Measurements from ENCODE around the gene TRAF4. TPM values are rescaled to one million over a fixed set of nuclear protein-coding genes. Genes with fewer than 3 reads are reported as not detected.

The TRAF4 gene
- total and polyA plus RNA-seq, 2 donors (not counting 3 experiments of a cell fraction or from before 2014, with no cell fraction given) = 79.5 to 83.9 TPM

DNA sequence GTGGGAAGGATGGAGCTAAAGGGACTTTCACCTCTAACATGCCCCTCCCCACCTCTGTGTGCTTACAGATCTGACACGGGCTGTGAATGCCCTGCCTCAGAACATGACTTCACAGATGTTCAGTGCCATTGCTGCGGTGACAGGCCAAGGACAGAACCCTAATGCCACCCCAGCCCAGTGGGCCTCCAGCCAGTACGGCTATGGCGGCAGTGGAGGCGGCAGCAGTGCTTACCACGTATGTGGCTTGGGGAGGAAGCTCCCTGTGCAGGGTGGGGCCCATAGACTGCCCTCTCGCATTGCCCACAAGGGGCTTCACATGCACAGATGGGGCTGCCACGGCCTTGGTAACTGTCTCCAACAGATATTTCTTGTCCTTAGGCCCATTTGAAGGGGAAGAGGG is 43.5 kb upstream of the TRAF4 start:
- Histone ChIP-seq H3K4me1 (ENCODE audit: control insufficient read depth, extremely low read depth, insufficient read depth, low read length) (no peaks in the 10 kb centered on the region), H3K4me3 (replicated peaks in 1 of 3; ENCODE audit: insufficient read depth in 1 of 3, low read depth in 1 of 3, low read length in 3 of 3) (no peak overlapping the region), H3K36me3 (ENCODE audit: control insufficient read depth in 2 of 2, extremely low read depth in 1 of 2, insufficient read depth in 2 of 2, low read length in 2 of 2) (peaks cover 15 to 76% of the 10 kb centered on the region in 2 experiments), H3K4me2 (ENCODE audit: insufficient read depth, low read length) (no peak overlapping the region), H3K9ac (replicated peaks; ENCODE audit: extremely low read depth, insufficient read depth, low read length) (no peak overlapping the region), H3K27ac (ENCODE audit: insufficient read depth, low read depth, low read length) (no peak overlapping the region), H3K9me1 (replicated peaks; ENCODE audit: control insufficient read depth, extremely low read depth, insufficient read depth, low read length) (no peaks in the 10 kb centered on the region), H2AFZ (ENCODE audit: low read depth, low read length) (no peak overlapping the region), H3K79me2 (ENCODE audit: control insufficient read depth, insufficient read depth, low read length) (no peaks in the 10 kb centered on the region), H3K27me3 (ENCODE audit: control insufficient read depth in 2 of 2, insufficient read depth in 2 of 2, low read length in 2 of 2) (no peaks in the 10 kb centered on the region), H3K9me3 (replicated peaks; ENCODE audit: control insufficient read depth, insufficient read depth, low read length) (no peaks in the 10 kb centered on the region), H4K20me1 (replicated peaks; ENCODE audit: control insufficient read depth, extremely low read depth, insufficient read depth, low read length) (no peaks in the 10 kb centered on the region)
- dilution Hi-C loops (cut with MboI; ENCODE audit: extremely low pct_ligation_motif_present, low sequenced_read_pairs) (no loop called here), intact Hi-C loops (cut with micrococcal nuclease) (no loop called here)
- BruUV-seq (replicated peaks) = no TSS peak
- DNase-seq (ENCODE audit: low read depth, low spot score) (no peak), FAIRE-seq (no peak)
- POLR2A ChIA-PET = no interaction called here
- TF ChIP-seq JUN (IDR thresholded peaks at IDR 0.05; ENCODE audit: borderline replicate concordance, insufficient read depth, insufficient read length, low read depth) (no peak), POLR2A (IDR thresholded peaks at IDR 0.05; ENCODE audit: low read depth, low read length) (no peak), GATA2 (IDR thresholded peaks at IDR 0.05; ENCODE audit: insufficient read depth, insufficient read length, low read depth, low read length) (no peak), FOS (IDR thresholded peaks at IDR 0.05; ENCODE audit: borderline replicate concordance, insufficient read depth, low read length) (no peak), EZH2 (IDR thresholded peaks at IDR 0.05; ENCODE audit: borderline replicate concordance, low read depth, low read length, severe bottlenecking) (no peak), POLR2AphosphoS5 (IDR thresholded peaks at IDR 0.05; ENCODE audit: insufficient read depth, low read depth, low read length) (no peak), MYC (IDR thresholded peaks at IDR 0.05; ENCODE audit: low read depth, low read length) (no peak)
- TF ChIP-seq, protein P1, sequence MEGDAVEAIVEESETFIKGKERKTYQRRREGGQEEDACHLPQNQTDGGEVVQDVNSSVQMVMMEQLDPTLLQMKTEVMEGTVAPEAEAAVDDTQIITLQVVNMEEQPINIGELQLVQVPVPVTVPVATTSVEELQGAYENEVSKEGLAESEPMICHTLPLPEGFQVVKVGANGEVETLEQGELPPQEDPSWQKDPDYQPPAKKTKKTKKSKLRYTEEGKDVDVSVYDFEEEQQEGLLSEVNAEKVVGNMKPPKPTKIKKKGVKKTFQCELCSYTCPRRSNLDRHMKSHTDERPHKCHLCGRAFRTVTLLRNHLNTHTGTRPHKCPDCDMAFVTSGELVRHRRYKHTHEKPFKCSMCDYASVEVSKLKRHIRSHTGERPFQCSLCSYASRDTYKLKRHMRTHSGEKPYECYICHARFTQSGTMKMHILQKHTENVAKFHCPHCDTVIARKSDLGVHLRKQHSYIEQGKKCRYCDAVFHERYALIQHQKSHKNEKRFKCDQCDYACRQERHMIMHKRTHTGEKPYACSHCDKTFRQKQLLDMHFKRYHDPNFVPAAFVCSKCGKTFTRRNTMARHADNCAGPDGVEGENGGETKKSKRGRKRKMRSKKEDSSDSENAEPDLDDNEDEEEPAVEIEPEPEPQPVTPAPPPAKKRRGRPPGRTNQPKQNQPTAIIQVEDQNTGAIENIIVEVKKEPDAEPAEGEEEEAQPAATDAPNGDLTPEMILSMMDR (IDR thresholded peaks at IDR 0.05; ENCODE audit: extremely low read depth in 1 of 2, insufficient read depth in 1 of 2, low read depth in 1 of 2, low read length in 2 of 2) = no peak
- TF ChIP-seq, protein P2, sequence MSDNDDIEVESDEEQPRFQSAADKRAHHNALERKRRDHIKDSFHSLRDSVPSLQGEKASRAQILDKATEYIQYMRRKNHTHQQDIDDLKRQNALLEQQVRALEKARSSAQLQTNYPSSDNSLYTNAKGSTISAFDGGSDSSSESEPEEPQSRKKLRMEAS (IDR thresholded peaks at IDR 0.05; ENCODE audit: insufficient read depth, insufficient read length) = no peak
- CTCF ChIA-PET = no interaction called here

Measured in endothelial cell of umbilical vein (primary cell).